ENCODE measurements around the gene MRPS11.

DNA sequence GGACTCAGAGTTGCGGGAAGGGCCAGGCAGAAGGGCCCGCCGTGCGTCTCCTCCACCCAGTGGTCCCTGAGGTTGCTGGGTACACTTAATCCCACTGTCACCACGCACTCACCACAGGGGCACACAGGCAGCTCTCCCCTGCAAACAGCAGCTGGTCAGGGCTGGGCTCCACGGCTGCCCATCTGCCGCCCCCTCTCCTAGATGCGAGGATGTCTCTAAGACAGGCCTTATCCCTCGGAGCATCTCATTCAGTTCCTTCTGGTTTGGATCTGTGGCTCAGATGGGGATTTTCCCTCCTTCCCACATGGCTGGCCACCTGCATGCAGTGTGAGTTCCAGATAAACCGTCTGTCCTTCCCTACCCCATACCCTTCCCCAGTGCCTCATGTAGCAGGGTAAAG, 26.3 kb downstream of the MRPS11 start:
- TF ChIP-seq, protein P1, sequence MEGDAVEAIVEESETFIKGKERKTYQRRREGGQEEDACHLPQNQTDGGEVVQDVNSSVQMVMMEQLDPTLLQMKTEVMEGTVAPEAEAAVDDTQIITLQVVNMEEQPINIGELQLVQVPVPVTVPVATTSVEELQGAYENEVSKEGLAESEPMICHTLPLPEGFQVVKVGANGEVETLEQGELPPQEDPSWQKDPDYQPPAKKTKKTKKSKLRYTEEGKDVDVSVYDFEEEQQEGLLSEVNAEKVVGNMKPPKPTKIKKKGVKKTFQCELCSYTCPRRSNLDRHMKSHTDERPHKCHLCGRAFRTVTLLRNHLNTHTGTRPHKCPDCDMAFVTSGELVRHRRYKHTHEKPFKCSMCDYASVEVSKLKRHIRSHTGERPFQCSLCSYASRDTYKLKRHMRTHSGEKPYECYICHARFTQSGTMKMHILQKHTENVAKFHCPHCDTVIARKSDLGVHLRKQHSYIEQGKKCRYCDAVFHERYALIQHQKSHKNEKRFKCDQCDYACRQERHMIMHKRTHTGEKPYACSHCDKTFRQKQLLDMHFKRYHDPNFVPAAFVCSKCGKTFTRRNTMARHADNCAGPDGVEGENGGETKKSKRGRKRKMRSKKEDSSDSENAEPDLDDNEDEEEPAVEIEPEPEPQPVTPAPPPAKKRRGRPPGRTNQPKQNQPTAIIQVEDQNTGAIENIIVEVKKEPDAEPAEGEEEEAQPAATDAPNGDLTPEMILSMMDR (IDR thresholded peaks at IDR 0.05; ENCODE audit: poor library complexity, severe bottlenecking) = no peak
- no peak for TF ChIP-seq POLR2AphosphoS5 (IDR thresholded peaks at IDR 0.05)

Measured in neural cell (in vitro differentiated cells).